ENCODE results near the gene CETP. TPM values are rescaled to one million over a fixed set of nuclear protein-coding genes. Genes with fewer than 3 reads are reported as not detected.
A peak's percentile ranks its signal among the peaks of the same experiment; 100 is the strongest.

The CETP gene
- total and polyA plus RNA-seq, 9 of the 15 experiments (the other 6 are each of a cell fraction or from before 2014, with no cell fraction given): 0.07 to 0.11 TPM; not detected in 7

DNA sequence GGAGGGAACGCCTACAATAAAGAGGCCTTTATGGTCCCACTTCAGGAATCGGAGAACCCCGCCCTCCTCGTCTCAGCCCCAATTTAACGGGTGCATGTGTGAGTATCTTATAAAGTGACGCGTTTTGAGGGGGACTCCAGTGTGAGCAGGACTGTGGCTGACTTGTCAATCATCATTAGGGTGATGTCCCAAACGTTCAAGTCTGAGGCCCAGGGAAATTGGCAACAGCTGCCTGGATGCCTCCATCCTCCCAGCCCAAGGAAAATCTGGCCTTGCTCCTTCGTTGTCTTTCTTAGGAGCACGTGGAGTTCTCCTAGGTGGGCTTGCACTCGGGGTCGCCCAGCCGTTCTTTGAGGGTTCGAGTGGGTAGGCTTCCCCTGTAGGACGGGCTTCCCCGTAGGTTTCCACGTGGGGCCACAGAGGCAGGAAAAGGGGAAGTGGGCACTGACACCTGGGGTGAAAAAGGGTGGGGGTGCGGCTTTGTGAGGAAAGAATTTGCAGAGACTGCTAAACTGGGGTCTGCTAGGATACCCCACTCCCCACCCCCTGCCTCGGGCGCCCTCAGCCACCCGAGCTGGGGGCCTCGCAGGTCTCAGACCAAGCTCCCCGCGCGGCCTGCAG, 30.4 kb upstream of the CETP start (continued):
- TF ChIP-seq HMGN3 (IDR thresholded peaks at IDR 0.05; ENCODE audit: borderline replicate concordance, extremely low read depth, insufficient read length, low read depth, low read length): no peak
- no peak for TF ChIP-seq ZNF282 (CRISPR knock-in tag; IDR thresholded peaks at IDR 0.05)
- no peak for TF ChIP-seq YBX1 (IDR thresholded peaks at IDR 0.05)
- TF ChIP-seq, protein P1, sequence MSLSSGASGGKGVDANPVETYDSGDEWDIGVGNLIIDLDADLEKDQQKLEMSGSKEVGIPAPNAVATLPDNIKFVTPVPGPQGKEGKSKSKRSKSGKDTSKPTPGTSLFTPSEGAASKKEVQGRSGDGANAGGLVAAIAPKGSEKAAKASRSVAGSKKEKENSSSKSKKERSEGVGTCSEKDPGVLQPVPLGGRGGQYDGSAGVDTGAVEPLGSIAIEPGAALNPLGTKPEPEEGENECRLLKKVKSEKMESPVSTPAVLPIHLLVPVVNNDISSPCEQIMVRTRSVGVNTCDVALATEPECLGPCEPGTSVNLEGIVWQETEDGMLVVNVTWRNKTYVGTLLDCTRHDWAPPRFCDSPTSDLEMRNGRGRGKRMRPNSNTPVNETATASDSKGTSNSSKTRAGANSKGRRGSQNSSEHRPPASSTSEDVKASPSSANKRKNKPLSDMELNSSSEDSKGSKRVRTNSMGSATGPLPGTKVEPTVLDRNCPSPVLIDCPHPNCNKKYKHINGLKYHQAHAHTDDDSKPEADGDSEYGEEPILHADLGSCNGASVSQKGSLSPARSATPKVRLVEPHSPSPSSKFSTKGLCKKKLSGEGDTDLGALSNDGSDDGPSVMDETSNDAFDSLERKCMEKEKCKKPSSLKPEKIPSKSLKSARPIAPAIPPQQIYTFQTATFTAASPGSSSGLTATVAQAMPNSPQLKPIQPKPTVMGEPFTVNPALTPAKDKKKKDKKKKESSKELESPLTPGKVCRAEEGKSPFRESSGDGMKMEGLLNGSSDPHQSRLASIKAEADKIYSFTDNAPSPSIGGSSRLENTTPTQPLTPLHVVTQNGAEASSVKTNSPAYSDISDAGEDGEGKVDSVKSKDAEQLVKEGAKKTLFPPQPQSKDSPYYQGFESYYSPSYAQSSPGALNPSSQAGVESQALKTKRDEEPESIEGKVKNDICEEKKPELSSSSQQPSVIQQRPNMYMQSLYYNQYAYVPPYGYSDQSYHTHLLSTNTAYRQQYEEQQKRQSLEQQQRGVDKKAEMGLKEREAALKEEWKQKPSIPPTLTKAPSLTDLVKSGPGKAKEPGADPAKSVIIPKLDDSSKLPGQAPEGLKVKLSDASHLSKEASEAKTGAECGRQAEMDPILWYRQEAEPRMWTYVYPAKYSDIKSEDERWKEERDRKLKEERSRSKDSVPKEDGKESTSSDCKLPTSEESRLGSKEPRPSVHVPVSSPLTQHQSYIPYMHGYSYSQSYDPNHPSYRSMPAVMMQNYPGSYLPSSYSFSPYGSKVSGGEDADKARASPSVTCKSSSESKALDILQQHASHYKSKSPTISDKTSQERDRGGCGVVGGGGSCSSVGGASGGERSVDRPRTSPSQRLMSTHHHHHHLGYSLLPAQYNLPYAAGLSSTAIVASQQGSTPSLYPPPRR (CRISPR knock-in tag; IDR thresholded peaks at IDR 0.05; ENCODE audit: borderline replicate concordance): no peak
- no peak for TF ChIP-seq ZSCAN29 (IDR thresholded peaks at IDR 0.05)
- no peak for TF ChIP-seq ZNF76 (CRISPR knock-in tag; IDR thresholded peaks at IDR 0.05; ENCODE audit: borderline replicate concordance)
- peak; percentile 68 for TF ChIP-seq ZNF583 (CRISPR knock-in tag; IDR thresholded peaks at IDR 0.05)
- TF ChIP-seq RFX7 (CRISPR knock-in tag; IDR thresholded peaks at IDR 0.05): no peak
- TF ChIP-seq TSC22D4 (tag; IDR thresholded peaks at IDR 0.05): no peak
- no peak for TF ChIP-seq STAG1 (CRISPR knock-in tag; IDR thresholded peaks at IDR 0.05; ENCODE audit: borderline replicate concordance)
- peak; percentile 37; the same call in 1 of the 2 replicates for TF ChIP-seq EHMT2 (IDR thresholded peaks at IDR 0.05)
- no peak for TF ChIP-seq ELF1 (tag; IDR thresholded peaks at IDR 0.05)
- TF ChIP-seq FOXK2 (conservative IDR thresholded peaks at IDR 0.05 in 1 of 2, IDR thresholded peaks at IDR 0.05 in 1 of 2; ENCODE audit: low read depth in 2 of 2): 0 out of 4 replicates have a peak, but pooled peaks of 1 of the 2 experiments have one; percentile 46
- TF ChIP-seq RCOR1 (IDR thresholded peaks at IDR 0.05; ENCODE audit: borderline replicate concordance in 1 of 2, low read depth in 2 of 2, low read length in 2 of 2): no peak
- TF ChIP-seq PHB2 (IDR thresholded peaks at IDR 0.05; ENCODE audit: low read depth): no peak
- TF ChIP-seq, protein P2, sequence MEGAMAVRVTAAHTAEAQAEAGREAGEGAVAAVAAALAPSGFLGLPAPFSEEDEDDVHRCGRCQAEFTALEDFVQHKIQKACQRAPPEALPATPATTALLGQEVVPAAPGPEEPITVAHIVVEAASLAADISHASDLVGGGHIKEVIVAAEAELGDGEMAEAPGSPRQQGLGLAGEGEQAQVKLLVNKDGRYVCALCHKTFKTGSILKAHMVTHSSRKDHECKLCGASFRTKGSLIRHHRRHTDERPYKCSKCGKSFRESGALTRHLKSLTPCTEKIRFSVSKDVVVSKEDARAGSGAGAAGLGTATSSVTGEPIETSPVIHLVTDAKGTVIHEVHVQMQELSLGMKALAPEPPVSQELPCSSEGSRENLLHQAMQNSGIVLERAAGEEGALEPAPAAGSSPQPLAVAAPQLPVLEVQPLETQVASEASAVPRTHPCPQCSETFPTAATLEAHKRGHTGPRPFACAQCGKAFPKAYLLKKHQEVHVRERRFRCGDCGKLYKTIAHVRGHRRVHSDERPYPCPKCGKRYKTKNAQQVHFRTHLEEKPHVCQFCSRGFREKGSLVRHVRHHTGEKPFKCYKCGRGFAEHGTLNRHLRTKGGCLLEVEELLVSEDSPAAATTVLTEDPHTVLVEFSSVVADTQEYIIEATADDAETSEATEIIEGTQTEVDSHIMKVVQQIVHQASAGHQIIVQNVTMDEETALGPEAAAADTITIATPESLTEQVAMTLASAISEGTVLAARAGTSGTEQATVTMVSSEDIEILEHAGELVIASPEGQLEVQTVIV (CRISPR knock-in tag; IDR thresholded peaks at IDR 0.05; ENCODE audit: borderline replicate concordance): no peak
- TF ChIP-seq EWSR1 (IDR thresholded peaks at IDR 0.05; ENCODE audit: borderline replicate concordance, low read depth, partially characterized antibody): no peak
- TF ChIP-seq HIVEP1 (CRISPR knock-in tag; IDR thresholded peaks at IDR 0.05): no peak
- no peak for TF ChIP-seq TCF7L2 (IDR thresholded peaks at IDR 0.05; ENCODE audit: low read depth, low read length)
- TF ChIP-seq, protein P3, sequence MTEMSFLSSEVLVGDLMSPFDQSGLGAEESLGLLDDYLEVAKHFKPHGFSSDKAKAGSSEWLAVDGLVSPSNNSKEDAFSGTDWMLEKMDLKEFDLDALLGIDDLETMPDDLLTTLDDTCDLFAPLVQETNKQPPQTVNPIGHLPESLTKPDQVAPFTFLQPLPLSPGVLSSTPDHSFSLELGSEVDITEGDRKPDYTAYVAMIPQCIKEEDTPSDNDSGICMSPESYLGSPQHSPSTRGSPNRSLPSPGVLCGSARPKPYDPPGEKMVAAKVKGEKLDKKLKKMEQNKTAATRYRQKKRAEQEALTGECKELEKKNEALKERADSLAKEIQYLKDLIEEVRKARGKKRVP (CRISPR knock-in tag; IDR thresholded peaks at IDR 0.05): no peak
- TF ChIP-seq RFX1 (IDR thresholded peaks at IDR 0.05): no peak
- TF ChIP-seq ZNF140 (CRISPR knock-in tag; IDR thresholded peaks at IDR 0.05): peak; percentile 51; the same call in 1 of the 2 replicates

Measured in K562 (cell line).